RWPE2 (cell line): Measurements from ENCODE around the gene BLCAP.
A peak's percentile ranks its signal among the peaks of the same experiment; 100 is the strongest.

Source experiments
- ATAC-seq: fragments of 200-7000 bp; cut with Tn5 transposase; 3 replicates; pipeline ENCODE4 v1.9.1; 2021; ENCODE audit warnings: low read depth
- DNase-seq: peaks from one replicate; pipeline ENCODE4 v3.0.0-alpha.2; 2020; ENCODE audit warnings: low spot score
- H3K27ac ChIP-seq: fragments of 450-650 bp; 2 replicates; pipeline ENCODE4 v1.5.1; 2017; ENCODE audit warnings: mild to moderate bottlenecking; ENCODE audit not compliant: poor library complexity, severe bottlenecking
- H3K27me3 ChIP-seq: fragments of 250-450 bp; sonication (Bioruptor Pico); 2 replicates; pipeline ENCODE4 v1.5.1; 2021; ENCODE audit warnings: mild to moderate bottlenecking, moderate library complexity; ENCODE audit not compliant: insufficient read depth, poor library complexity, severe bottlenecking
- H3K36me3 ChIP-seq: fragments of 250-450 bp; sonication (Bioruptor Pico); 2 replicates; pipeline ENCODE4 v1.5.1; 2020; ENCODE audit warnings: low read depth, mild to moderate bottlenecking, moderate library complexity
- H3K4me1 ChIP-seq: fragments of 250-450 bp; sonication (Bioruptor Pico); 2 replicates; pipeline ENCODE4 v1.5.1; 2021; ENCODE audit warnings: mild to moderate bottlenecking, moderate library complexity; ENCODE audit not compliant: insufficient read depth, poor library complexity, severe bottlenecking
- H3K4me3 ChIP-seq: fragments of 250-450 bp; sonication (Bioruptor Pico); 2 replicates; pipeline ENCODE4 v1.5.1; 2021; ENCODE audit warnings: mild to moderate bottlenecking, moderate library complexity; ENCODE audit not compliant: severe bottlenecking
- H3K9me3 ChIP-seq: fragments of 250-450 bp; sonication (Bioruptor Pico); 2 replicates; pipeline ENCODE4 v1.5.1; 2021; ENCODE audit warnings: mild to moderate bottlenecking, moderate library complexity; ENCODE audit not compliant: severe bottlenecking
- CTCF ChIP-seq: fragments of 450-650 bp; IDR thresholded peaks from one replicate; pipeline ENCODE4 v1.5.1; 2017; ENCODE audit warnings: mild to moderate bottlenecking, moderate library complexity; ENCODE audit not compliant: poor library complexity, severe bottlenecking

The BLCAP gene

GRCh38 chr20:37567331-37567665 lies 39.6 kb upstream of the BLCAP start:
- H3K36me3 ChIP-seq: no peaks in the 10 kb centered on the region
- peaks cover 49% of the 10 kb centered on the region for H3K27me3 ChIP-seq
- no peak overlapping the region for H3K4me3 ChIP-seq
- H3K27ac ChIP-seq: no peak overlapping the region
- H3K9me3 ChIP-seq: no peaks in the 10 kb centered on the region
- peak; percentile 54 for DNase-seq
- no peak for TF ChIP-seq CTCF
- no peaks in the 10 kb centered on the region for H3K4me1 ChIP-seq
- ATAC-seq: no peak

GRCh38 chr20:37566590-37567330 lies 39.1 kb upstream of the BLCAP start:
- Histone ChIP-seq H3K4me3 (no peak overlapping the region), H3K27ac (no peak overlapping the region), H3K36me3 (no peaks in the 10 kb centered on the region), H3K4me1 (no peaks in the 10 kb centered on the region), H3K9me3 (no peaks in the 10 kb centered on the region), H3K27me3 (peaks cover 48% of the 10 kb centered on the region)
- no peak for ATAC-seq
- TF ChIP-seq CTCF: no peak
- DNase-seq: peak; percentile 62

- ATAC-seq: no peak
- no peak for TF ChIP-seq CTCF
- Histone ChIP-seq H3K9me3 (no peaks in the 10 kb centered on the region), H3K4me3 (no peak overlapping the region), H3K36me3 (no peaks in the 10 kb centered on the region), H3K27ac (no peak overlapping the region), H3K4me1 (no peaks in the 10 kb centered on the region), H3K27me3 (peaks cover 36% of the 10 kb centered on the region)
- DNase-seq: peak; percentile 72
Measured at GRCh38 chr20:37565134-37565811, 37.6 kb upstream of the BLCAP start.

GRCh38 chr20:37564388-37565133 lies 36.9 kb upstream of the BLCAP start:
- H3K4me3 ChIP-seq: no peak overlapping the region
- TF ChIP-seq CTCF: peak; percentile 100
- H3K4me1 ChIP-seq: no peaks in the 10 kb centered on the region
- no peaks in the 10 kb centered on the region for H3K9me3 ChIP-seq
- no peaks in the 10 kb centered on the region for H3K36me3 ChIP-seq
- peaks cover 28% of the 10 kb centered on the region for H3K27me3 ChIP-seq
- ATAC-seq: peak; percentile 61
- H3K27ac ChIP-seq: no peak overlapping the region
- peak; percentile 83 for DNase-seq
